ENCODE data around the gene LNP1. TPM values are rescaled to one million over a fixed set of nuclear protein-coding genes. Genes with fewer than 3 reads are reported as not detected.

LNP1 gene
- total RNA-seq, 4 donors from 2014 or later: 0.95 to 8.3 (median 1.1) TPM

- Histone ChIP-seq H3K4me1 (no peaks in the 10 kb centered on the region), H3K4me3 (no peak overlapping the region), H3K27me3 (no peaks in the 10 kb centered on the region), H3K36me3 (peaks cover 0 to 52% (median 0%) of the 10 kb centered on the region in 3 donors), H3K9me3 (no peaks in the 10 kb centered on the region), H3K27ac (no peak overlapping the region)
- TF ChIP-seq CTCF (IDR thresholded peaks at IDR 0.05) (no peak), POLR2A (IDR thresholded peaks at IDR 0.05) (no peak)
- DNase-seq: no peak
Measured at GRCh38 chr3:100359035-100359434, 42.3 kb upstream of the LNP1 start.

GRCh38 chr3:100360757-100361496, 40.4 kb upstream of the LNP1 start:
- no peaks in the 10 kb centered on the region for H3K4me1 ChIP-seq
- no peak for DNase-seq
- no peak overlapping the region for H3K4me3 ChIP-seq
- H3K27me3 ChIP-seq: no peaks in the 10 kb centered on the region
- no peaks in the 10 kb centered on the region for H3K9me3 ChIP-seq
- TF ChIP-seq CTCF (IDR thresholded peaks at IDR 0.05): no peak
- no peak for TF ChIP-seq POLR2A (IDR thresholded peaks at IDR 0.05)
- no peak overlapping the region for H3K27ac ChIP-seq
- peaks cover 0 to 51% (median 0%) of the 10 kb centered on the region in 3 donors for H3K36me3 ChIP-seq

GRCh38 chr3:100361897-100362296, 39.4 kb upstream of the LNP1 start:
- H3K9me3 ChIP-seq: no peaks in the 10 kb centered on the region
- H3K27me3 ChIP-seq: no peaks in the 10 kb centered on the region
- no peak overlapping the region for H3K27ac ChIP-seq
- no peak overlapping the region for H3K4me3 ChIP-seq
- H3K4me1 ChIP-seq: no peaks in the 10 kb centered on the region
- DNase-seq: no peak
- H3K36me3 ChIP-seq: peaks cover 0 to 53% (median 0%) of the 10 kb centered on the region in 3 donors
- TF ChIP-seq POLR2A (IDR thresholded peaks at IDR 0.05) (no peak), CTCF (IDR thresholded peaks at IDR 0.05) (no peak)

GRCh38 chr3:100364421-100364820, 36.9 kb upstream of the LNP1 start:
- H3K27me3 ChIP-seq: no peaks in the 10 kb centered on the region
- no peaks in the 10 kb centered on the region for H3K4me1 ChIP-seq
- H3K27ac ChIP-seq: no peak overlapping the region
- TF ChIP-seq CTCF (IDR thresholded peaks at IDR 0.05) (no peak), POLR2A (IDR thresholded peaks at IDR 0.05) (no peak)
- H3K4me3 ChIP-seq: no peak overlapping the region
- no peak for DNase-seq
- H3K9me3 ChIP-seq: no peaks in the 10 kb centered on the region
- peaks cover 0 to 67% (median 0%) of the 10 kb centered on the region in 3 donors for H3K36me3 ChIP-seq

GRCh38 chr3:100366424-100366823, 34.9 kb upstream of the LNP1 start:
- Histone ChIP-seq H3K27ac (no peak overlapping the region), H3K4me1 (no peaks in the 10 kb centered on the region), H3K4me3 (no peak overlapping the region), H3K36me3 (peaks cover 0 to 83% (median 0%) of the 10 kb centered on the region in 3 donors), H3K9me3 (no peaks in the 10 kb centered on the region), H3K27me3 (no peaks in the 10 kb centered on the region)
- DNase-seq: no peak
- no peak for TF ChIP-seq CTCF (IDR thresholded peaks at IDR 0.05)
- TF ChIP-seq POLR2A (IDR thresholded peaks at IDR 0.05): no peak

All from Peyer's patch (tissue), 4 donors.